ENCODE data around the gene TMEM132C.
"Not testable (repeated sequence)": the region's sequence is repeated elsewhere in the genome, so short reads cannot be mapped to it uniquely, and the experiment has no call there.

TMEM132C gene

DNA sequence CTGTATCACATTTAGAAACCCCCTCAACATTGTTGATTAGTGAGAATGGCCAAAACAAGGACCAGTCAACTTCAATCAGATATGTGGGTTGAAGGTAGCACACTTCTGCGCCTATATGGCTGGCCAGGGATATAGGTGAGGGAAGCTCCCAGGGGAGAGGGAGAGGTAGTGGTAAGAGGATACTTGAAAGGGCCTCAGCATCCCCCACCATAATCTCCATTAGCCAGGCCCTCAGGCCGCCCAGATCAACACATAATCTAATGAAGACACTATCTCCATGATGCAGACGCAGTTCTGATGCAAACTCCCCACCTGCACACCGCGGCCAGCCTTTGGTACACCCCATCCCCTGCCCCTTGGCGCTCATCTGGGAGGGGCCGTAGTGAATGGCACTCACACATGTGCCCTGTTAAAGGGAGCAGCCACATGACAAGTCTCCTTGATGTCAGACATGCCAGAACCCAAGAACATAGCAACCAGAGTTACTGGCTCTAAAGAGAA is 158.0 kb downstream of the TMEM132C start:
- no peak for DNase-seq

DNA sequence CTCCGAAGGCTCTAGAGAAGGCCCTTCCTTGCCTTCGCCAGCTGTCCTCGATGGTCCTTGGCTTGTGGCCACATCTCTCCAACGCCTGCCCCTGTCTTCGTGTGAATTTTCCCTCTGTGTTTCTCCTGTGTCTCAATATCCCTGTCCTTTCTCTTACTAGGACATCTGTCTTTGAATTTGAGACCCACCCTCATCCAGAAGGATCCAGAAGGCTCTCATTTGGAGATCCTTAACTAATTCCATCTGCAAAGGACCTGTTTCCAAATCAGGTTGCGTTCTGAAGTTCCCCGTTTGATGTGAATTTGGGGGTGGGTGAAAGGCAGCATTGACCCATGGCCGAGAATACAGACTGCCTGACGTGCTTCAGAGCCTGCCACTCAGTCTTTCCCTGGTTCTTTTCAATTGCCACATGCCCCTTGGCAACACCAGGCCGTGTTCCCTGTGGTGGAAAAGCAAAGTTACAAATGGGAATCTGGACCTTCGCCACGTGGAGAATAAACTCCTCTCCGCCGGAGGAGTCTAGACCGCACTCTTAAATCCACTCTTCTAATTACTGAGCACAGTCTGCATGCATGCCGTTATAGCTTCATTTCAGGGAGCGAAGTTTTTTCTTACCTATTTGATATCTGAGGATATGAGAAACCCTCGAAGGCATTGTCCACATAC is 158.8 kb downstream of the TMEM132C start:
- no peak for DNase-seq

DNA sequence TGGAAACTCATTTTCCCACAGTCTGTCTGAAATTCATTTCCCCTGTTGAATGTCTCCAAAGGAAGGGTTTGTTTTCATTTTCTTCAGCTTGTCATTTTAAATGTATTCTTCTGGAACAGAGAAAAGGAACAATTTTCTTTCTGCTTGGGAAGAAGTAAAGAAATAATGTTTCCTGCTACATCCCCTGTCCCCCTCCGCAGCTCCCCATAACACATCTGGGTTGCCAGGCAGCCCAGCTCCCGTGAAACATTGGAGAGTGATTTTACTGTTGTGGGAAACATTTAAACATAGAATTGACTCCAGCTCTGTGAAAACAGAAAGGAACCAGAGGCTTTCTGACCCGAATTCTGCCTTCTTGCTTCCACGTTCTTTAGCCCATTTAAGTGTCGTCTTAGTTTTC is 159.5 kb downstream of the TMEM132C start:
- no peak for DNase-seq

DNA sequence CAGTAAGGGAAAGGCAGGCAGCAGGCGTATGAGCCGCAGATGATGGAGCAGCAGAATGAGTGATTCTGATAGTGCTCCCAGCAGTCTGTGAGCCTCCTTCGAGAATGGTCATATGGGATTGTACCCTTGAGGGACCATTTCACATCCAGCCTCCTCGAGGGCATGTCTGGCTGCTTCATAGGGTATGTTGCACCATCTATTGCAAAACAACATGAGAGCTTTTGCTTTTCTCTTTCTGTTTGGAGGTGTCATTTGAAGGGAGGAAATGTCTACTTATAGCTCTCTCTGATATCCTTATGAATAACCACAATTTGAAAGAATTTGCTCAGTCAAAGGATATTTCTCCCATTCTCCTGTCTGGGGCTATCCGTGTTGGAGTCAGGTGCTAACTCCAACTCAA is 172.8 kb downstream of the TMEM132C start:
- no peak for DNase-seq

DNA sequence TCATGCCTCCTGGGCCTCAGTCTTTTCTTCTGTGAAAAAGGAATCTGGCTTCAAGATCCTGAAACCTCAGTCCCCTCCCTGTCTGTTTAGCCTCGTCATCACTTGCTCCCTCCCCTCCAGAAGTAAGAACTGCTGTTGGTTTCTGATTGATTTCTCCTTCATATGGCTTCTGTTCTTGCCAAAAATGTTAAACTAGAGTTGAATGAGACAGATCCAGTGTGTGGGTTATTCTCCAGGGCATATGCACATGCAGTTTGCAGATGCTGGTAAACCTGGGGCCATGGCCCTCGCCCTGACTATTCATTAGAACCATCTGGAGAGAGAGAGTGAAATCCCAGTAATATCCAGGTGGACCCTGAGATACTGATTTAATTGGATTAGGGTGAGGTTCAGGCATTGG is 175.1 kb downstream of the TMEM132C start:
- no peak for DNase-seq

DNA sequence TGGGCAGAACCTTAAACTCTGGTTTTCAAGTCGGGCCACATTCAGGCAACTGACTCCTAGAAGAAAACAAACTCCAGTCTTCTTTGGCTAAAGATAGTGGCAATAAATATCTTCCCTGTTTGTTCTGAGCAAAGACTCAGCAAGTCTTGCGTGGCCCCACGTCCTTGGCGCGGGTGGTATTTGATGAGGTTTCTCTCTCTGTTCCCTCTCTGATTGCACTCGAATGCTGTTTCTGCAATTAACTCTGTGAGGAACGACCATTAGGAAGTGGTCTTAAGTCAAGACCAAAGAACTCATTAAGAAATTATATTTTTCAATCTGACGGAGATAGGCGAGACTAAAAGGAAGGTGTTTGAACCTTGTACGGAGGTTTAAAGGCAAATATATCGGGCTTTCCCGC is 177.6 kb downstream of the TMEM132C start:
- no peak for DNase-seq

DNA sequence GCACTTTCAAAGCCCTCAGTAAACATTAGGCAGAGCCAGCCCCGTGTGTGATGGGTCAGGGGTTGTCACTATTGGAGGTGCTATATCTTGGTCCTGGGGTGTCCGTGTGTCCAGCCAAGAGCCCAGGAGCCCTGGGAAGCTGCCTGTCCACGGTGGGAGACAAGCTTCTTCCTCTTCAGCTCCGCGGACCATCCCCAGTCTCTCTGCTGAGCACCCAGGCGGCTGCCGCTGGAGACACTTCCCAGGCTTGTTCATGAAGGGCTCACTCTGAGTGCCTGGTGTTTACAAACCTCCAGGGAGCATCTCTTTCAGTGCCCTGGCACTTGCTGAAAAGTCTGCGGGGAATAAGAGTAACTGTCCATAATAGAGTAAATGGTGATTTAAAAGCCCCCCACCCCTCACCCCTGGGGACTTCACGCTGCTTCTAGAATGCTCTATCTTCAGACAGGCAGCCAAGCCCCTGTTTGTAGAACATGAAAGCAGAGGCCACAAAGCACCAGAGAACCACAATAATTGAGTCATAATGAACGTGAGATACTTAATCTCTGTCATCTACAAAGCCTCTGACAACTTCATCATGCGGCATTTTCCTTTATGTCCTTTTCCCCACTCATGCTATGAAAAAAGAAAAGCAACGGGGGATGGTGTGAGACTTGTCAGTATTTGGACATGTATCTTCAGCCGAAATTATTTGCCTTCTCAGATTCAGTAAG is 178.6 kb downstream of the TMEM132C start:
- no peak for DNase-seq

DNA sequence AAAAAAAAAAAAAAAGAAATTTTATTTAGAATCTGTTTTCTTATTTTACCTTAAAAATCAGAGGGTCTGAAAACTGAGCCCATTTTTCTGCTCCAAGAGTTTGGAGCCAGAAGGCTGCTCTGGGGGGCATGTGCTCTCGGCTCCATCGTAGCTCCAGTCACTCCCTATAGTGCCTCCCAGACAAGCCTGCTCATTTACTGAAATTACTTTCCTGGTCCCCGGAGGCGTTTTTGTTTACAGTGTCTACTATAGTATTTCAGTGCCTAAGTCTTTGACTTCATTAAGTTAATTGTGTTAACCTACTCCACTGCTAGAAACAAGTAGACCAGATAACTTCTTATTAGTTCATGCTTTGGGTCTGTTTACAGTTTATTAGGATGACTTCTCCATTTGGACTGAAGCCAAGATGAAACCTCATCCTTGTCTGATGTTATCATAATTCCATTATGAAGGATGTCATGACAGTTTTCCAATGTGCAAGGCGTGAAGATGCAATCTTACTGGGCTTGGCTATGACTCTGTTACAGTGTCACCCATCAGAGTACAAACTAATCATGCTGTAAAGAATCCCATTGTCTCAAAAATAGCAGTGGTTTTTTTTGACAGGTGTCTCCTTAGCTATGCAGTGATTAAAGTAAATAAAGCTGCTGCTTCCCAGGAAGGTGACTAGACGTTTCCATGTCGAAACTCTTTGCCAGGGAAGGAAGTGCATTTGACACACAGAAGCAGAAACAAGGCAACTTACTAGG is 182.3 kb downstream of the TMEM132C start:
- no peak for DNase-seq

DNA sequence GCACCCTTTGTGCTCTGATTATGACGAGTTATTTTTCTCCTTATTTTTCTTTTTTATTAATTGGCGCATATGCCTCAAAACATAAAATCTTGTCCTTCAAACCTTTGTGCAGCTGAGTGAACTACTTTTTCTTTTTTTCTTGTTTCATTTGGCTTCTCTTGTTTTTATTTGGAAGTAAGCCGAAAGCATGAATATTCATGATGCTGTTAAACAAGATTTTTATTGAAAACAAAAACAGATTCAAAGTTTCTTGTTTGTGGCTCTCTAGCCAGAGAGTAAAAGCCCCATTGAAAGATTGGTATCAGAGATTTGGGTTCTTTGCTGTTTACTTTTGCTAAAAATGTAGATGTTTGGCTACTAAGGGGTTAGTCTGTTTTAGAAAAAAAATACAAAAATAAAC is 183.8 kb downstream of the TMEM132C start:
- no peak for DNase-seq

DNA sequence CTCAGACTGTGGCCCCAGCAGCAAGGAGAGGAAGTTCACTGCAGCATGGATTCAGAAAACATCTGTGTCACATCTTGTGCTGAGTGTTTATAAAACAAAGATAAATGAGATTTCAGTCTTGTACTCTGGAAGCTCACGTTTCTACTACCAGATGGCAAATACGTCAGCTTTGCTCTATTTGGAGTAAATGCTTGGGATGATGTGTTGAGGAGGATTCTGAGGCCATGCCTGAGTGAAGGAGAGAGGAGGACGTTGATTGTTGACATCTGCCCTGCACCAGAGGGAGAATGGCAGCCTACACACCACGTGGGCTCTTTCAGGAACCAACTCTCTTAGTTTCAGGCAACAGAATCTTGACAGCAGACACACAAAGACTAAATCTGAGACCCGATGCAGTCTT is 188.9 kb downstream of the TMEM132C start:
- no peak for DNase-seq

DNA sequence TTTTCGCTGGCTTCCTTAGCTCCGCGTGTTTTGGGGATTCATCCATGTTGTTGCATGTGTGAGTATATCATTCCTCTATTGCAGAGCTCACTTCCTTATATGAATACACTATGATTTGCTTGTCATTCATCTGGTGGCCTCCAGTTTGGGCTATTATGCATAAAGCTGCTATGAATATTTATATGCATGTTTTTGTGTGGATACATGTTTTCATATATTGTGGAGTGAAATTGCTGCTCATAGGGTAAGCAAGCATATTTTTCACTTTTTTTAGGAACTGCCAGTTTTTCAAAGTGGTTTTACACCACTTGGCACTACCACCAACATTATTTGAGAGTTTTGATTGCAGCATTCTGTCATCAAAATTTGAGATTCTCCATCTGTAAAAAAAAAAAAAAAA is 190.0 kb downstream of the TMEM132C start:
- DNase-seq, result no peak

DNA sequence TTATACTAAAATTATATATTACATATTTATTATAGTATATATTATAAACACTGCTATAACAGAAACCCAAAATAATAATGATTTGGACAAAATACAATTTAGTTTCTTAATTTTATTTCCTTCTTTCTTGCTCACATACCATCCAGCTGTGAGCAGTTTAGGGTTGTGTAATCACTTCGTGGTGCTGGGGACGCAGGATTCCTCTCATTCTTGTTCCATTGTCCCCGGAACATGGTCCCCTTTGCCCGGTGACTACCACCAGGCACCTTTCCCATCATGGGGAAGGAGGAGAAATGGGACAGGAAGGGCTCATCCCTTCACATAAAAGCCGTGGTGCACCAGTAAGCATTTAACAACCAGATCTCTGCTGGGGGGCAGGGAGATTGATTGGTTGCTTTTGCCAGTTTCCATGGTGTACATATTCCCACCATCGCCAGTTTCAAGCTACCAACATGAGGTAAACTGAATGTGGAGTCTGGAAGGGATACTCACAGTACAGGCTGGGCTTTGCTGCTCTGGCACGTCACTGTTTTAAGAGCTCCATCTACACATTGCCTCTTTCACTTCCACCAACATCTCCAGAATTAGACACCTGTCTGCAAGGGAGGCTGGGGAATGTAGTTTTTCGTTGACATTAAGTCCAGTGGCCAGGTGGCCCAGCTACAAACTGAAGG is 191.5 kb downstream of the TMEM132C start:
- DNase-seq, result no peak

DNA sequence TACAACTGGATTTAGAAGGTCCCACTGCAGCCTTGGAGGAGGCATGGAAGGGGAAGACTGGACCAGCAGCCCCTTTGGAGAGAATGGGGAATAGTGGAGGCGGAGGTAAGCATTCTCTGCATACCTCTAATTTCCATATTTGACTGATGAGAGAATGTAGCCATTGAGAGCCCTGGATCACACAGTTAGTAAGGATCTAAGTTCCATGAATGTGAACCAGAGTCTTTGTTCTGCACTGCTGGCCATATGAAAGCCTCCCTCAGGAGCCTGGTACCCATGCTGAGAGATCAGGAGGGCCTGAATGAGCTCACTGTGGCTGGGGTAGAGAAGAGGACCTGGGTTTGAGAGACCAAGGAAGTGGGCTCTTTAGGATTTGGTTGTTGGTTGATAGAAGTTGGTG is 192.1 kb downstream of the TMEM132C start:
- no peak for DNase-seq

DNA sequence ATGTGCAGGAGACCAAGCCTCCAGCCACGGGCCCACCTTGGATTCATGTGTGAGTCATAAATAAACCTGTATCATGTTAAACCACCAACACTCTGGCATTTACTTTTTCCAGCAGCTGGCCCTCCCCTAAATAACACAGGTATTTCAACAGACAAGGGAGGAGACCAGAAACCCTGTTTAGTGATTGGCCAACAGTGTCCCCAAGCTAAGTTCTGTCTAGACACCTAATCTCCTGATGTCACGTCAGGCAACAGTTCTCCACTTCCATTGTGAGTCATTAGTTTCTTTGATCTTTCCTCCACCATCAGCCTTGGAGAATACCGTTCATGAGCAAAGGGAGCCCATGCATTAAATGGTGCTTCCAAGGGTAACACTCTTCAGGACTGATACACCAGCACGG is 196.9 kb downstream of the TMEM132C start:
- no peak for DNase-seq

DNA sequence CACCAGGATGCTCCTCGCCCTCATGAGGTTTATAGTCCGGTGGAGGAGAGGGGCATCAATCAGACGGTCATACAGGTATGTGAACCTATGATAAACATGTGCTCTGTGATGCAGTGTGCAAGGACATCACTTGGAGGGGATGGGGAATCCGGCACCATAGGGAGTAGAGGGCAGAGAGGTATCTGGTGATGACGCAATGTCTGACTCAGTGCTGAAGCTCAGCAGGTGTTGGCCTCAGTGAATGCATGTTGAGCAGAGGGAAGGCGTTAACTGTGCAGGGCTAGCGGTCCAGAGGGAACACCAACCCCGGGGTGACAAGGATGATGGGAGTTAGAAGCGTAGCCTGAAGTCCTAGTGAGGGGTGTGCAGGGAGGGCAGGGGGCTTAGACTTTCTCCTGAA is 200.9 kb downstream of the TMEM132C start:
- DNase-seq, result no peak

DNA sequence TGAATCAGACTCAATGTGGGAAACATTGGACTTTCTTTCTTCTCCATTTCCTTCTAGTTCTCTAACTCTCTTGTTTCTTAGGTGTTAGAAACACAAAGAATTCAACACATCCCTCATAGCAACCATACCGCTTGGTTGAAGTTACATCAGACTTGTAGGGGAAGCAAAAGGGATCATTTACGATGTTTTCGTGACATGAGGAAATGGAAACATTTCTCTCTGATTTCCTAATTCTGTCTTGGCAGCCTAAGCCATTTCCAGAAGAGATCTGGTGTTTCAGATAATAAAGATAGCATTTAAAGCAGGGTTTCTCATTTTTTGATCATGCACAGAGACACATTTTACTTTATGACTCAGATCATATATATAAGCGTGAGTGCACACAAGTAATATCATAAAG is 202.0 kb downstream of the TMEM132C start:
- no peak for DNase-seq

DNA sequence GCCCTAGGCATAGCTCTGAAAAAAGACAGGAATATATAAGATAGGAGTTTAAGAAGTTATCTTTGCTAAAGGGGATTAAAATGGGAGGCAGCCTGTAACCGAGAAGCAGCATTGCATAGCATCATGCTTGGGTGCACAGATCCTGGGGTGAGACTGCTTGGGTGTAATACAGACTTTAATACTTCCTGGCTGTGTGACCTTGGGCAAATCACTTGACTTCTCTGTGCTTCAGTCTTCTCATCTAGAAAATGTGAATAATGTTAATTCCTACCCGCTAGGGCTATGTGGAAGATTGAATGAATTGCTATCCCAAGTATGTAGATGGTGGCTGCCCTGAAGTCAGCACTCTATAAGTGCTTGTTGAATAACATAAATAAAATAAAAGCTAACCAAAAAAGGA is 204.5 kb downstream of the TMEM132C start:
- DNase-seq, result no peak

DNA sequence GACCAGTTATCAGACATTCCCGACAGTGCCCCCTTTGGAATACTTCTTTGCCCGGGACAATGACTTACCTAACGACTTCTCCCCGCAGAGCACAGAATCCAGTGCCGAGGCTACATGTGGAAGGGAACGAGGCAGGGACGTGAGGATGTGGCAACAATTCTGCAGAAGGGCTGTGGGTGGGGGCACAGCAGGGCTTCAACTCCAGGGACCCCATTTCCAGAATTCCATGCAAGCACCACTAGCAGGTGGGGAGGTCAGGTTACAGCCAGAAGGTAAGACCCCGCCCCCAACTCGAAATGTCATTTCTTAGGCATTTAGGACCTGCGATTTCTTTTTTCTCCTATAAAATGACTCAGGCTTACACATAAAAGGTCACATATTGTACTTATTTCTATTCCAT is 207.9 kb downstream of the TMEM132C start:
- no peak for DNase-seq

DNA sequence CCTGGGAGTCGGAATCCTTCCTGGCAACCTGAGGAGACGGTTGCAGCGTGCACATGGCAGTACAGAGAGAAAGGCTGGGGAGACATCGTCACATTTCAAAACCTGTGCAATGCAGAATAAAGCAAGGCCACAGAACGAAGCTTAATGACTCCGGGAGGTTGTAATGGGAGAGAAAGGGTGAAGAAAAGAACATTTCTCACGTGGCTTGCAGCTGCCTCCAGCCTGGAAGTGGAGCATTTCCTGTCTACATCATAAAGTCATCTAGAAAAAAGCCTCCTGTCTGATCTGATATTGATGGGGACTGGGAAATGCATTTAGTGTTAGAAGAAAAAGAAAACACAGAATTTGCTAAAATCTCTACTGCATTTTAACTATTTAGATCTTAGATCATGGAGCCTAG is 209.3 kb downstream of the TMEM132C start:
- no peak for DNase-seq

DNA sequence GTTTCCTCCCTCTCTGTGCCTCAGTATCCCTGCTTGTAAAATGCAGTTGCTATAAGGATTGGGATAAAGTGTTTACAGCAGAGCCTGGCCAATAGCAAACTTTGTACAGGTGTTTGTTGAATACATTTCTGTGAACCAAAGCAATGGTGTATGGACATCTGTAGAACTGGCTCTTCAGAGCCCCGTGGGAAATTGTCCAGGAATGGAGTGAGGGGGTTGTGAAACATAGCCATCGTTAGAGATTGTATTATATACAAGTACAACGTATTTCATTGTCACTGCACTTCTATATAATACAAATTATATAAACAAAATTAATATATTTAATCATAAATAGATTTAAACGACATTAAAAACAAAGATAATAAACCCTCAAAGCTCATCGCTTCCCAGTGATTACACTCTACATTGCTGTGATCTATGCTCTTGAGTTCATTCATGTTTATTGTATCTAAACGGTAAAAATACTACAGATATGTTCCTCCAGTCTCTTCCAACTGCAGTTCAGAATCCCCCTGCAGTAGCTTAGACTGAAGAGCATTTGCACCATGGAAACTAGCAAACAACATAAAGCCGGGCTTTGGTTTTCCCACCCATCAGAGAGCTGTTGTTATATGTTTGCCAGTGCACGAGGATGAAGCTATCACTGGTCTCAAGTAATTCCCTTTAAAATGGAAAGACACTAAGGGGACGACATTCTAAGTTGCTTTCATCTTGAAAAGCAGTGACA is 216.7 kb downstream of the TMEM132C start:
- no peak for DNase-seq

DNA sequence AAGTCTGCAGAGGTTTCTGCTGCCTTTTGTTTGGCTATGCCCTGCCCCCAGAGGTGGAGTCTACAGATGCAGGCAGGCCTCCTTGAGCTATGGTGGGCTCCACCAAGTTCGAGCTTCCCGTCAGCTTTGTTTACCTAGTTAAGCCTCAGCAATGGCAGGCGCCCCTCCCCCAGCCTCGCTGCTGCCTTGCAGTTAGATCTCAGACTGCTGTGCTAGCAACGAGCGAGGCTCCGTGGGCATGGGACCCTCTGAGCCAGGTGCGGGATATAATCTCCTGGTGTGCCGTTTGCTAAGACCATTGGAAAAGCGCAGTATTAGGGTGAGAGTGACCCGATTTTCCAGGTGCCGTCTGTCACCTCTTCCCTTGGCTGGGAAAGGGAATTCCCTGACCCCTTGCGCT is 230.4 kb downstream of the TMEM132C start:
- DNase-seq, result not testable (repeated sequence)

DNA sequence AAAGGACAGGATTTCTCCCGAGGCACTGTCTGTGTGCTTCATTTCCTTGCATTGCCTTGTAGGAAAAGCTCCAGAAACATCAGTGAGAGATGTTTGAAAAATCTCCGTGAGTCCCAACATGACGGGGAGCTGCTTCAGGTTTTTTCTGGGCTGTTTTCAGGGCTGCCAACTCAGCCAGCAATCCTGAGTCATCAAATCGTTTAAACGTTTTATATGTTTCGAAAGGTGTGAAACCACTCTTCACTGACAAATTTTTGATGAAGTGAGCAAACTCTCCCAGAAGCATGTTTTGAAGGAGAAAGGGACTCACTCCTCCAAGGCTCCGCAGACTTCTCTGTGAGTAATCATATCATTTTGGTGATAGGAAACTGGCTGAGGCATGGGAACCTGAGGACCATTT is 240.5 kb downstream of the TMEM132C start:
- DNase-seq, result no peak

DNA sequence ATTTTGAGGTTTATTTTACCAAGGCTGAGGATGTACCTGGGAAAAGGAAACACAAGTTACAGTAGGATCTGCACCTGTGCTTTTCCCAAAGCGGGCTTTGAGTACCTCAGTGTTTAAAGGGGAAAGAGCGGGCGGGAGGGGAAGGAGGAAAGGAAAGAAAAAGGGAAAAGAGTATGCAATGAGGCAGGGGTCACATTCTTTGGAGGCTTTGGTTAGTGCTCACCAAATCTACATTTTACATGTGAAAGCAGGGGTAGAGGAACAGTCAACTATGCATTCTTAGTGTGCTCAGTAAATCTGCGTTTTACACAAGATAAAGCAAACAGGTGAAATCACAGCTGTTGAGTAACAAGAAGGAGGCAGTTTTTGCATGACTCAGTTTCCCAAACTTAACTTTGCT is 242.2 kb downstream of the TMEM132C start:
- DNase-seq, result no peak
